Activated T-helper 17 cell treated with anti-CD3 and anti-CD28 coated beads, Interleukin-2, amount 50 U/mL, for 72 hours (primary cell): Measurements from ENCODE around the gene PASK. TPM values are rescaled to one million over a fixed set of nuclear protein-coding genes. Genes with fewer than 3 reads are reported as not detected.
A peak's percentile ranks its signal among the peaks of the same experiment; 100 is the strongest.

Experiments used
- ATAC-seq: fragments of 150-1000 bp; cut with Tn5 transposase; replicated peaks from 2 replicates; pipeline ENCODE4 v1.10.0; 2021; ENCODE audit warnings: mild to moderate bottlenecking, moderate library complexity
- H3K27ac Mint-ChIP-seq: one replicate; pipeline ENCODE4 v1.8.0; 2022; ENCODE audit warnings: mixed read lengths
- H3K27me3 Mint-ChIP-seq: one replicate; pipeline ENCODE4 v1.8.0; 2022; ENCODE audit warnings: mixed read lengths
- H3K36me3 Mint-ChIP-seq: one replicate; pipeline ENCODE4 v1.8.0; 2022; ENCODE audit warnings: low read depth, mild to moderate bottlenecking, mixed read lengths
- H3K4me1 Mint-ChIP-seq: one replicate; pipeline ENCODE4 v1.8.0; 2022; ENCODE audit warnings: mixed read lengths
- H3K4me3 Mint-ChIP-seq: one replicate; pipeline ENCODE4 v1.8.0; 2022; ENCODE audit warnings: mild to moderate bottlenecking, mixed read lengths
- H3K9me3 Mint-ChIP-seq: one replicate; pipeline ENCODE4 v1.8.0; 2022; ENCODE audit warnings: mixed read lengths
- total RNA-seq, 2 donors: library from RNA; stranded (reverse); gene quantifications; one replicate each; pipeline ENCODE4 v1.2.3, GENCODE V29; 2022

PASK gene
- total RNA-seq, 2 donors from 2014 or later, result 71.0 to 73.6 TPM

DNA sequence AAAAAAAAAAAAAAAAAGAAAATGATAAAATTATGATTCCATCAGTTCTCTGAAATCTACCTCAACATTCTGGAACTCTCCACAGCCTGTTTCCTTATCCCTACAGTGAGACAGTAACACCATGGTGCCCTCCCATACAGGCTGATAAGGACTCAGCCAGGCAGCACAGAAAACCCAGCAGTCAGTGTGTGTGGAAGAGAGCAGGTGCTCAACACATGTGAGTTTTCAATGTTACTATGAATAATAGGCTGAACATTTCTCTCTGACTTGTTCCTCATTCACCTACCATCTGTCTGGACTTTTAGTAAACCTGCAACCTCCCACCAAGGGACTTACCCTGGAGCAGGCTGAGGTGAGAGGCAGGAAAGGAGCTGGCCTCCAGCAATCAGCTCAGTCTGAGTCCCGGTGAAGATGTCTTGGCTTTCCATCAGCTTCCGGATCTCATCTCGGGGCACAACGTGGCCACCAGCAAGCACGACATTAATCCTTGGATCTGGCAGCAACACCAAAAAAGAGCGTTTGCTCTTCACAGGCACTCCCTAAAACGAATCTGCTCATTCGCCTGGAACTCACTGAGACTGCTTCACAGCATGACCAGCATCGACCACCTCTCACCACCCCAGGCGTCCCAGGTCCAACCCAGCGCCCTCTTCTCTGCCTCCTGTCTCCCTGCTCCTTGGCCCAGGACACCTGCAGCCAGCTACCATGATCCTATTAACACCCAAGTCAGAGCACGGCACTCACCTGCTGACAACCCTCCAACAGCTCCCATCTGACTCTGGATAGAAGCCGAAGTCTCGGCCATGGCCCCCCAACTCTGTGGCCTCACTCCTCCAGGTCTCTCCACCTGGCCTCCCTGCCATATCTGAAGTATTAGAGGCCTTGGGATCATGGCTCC is 16.5 kb downstream of the PASK start:
- Mint-ChIP-seq H3K4me3 (no peak overlapping the region), H3K27me3 (no peaks in the 10 kb centered on the region), H3K27ac (peak overlapping the region; percentile 42), H3K36me3 (peaks cover 45% of the 10 kb centered on the region), H3K9me3 (no peaks in the 10 kb centered on the region), H3K4me1 (peaks cover 19% of the 10 kb centered on the region)
- no peak for ATAC-seq

DNA sequence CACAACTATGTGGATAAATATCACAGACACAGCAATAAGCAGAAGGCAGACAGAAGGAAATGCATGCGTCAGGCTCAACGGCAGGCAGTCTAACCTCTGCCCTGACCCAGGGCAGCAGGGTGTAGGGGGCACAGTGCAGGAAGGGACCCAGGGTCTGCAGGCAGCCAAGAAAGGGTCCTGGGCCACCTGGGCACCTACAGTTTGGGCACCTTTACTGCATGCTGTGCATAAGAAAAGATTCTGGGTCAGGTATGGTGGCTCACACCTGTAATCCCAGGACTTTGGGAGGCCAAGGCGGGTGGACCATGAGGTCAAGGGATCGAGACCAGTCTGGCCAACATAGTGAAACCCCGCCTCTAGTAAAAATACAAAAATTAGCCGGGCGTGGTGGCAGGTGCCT is 17.7 kb downstream of the PASK start:
- Mint-ChIP-seq H3K36me3 (peaks cover 51% of the 10 kb centered on the region), H3K27me3 (no peaks in the 10 kb centered on the region), H3K27ac (no peak overlapping the region), H3K9me3 (no peaks in the 10 kb centered on the region), H3K4me3 (no peak overlapping the region), H3K4me1 (peaks cover 24% of the 10 kb centered on the region)
- ATAC-seq, result no peak

DNA sequence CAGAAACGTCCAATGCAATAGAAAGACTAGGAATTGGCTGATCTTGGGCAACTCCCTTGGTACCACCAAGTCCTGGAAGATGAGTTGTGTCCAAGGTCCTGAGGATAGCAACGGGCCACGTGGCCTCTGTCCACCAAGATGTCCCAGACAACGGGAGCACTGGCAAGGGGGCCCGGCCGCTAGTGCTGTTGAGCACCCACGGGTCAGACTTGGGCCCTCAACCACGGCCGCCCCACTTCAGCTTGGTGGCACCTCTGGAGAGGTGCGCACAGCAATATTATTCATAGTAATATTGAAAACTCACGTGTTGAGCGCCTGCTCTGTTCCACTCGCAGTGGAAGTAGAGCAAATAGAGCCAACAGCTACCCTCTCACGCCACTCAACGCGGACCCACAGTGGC is 19.0 kb downstream of the PASK start:
- peaks cover 46% of the 10 kb centered on the region for H3K36me3 Mint-ChIP-seq

DNA sequence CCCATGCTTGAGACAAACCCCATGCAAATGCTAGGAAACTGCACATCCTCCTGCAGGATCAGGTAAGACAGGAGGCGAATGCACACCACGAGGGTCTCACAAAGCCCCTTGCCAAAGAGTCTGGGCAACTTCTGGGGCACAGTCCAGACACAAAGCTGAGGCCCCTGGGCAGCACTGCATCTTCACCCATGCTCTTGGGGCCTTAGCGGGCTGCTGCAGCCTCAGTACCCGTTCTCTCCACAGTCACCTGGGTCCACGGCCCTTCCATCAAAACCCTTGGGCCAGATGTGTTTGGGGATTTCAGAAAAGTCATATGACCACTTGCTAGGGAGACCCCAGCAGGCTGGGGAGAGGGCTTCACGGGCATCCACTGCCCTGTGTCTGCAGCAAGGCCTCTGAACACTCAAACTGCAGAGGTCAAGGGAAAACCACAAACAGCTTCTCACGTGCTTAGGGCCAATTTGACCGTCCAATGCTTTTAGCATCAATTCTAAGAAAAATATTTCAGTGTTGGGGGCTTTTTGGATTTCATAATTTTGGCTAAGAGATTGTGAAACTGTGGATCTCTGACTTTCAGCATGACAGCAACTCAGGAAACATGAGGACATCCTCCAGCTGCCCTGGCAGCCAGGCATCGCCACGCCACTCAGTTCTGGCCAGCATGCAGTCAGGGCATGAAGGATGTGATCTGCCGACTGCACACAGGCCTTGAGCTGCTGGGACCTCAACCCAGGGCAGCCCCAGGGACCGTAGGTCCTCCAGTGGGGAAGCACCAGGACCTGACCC is 20.0 kb downstream of the PASK start:
- peaks cover 46% of the 10 kb centered on the region for H3K36me3 Mint-ChIP-seq
- peaks cover 24% of the 10 kb centered on the region for H3K4me1 Mint-ChIP-seq
- H3K27me3 Mint-ChIP-seq, result no peaks in the 10 kb centered on the region
- no peaks in the 10 kb centered on the region for H3K9me3 Mint-ChIP-seq
- ATAC-seq, result no peak
- peak overlapping the region; percentile 85 for H3K4me3 Mint-ChIP-seq
- H3K27ac Mint-ChIP-seq, result peak overlapping the region; percentile 99

More for the DNA sequence above, 19.0 kb downstream of the PASK start:
- no peak overlapping the region for H3K27ac Mint-ChIP-seq
- peaks cover 24% of the 10 kb centered on the region for H3K4me1 Mint-ChIP-seq
- no peak overlapping the region for H3K4me3 Mint-ChIP-seq
- no peaks in the 10 kb centered on the region for H3K9me3 Mint-ChIP-seq
- ATAC-seq, result no peak
- H3K27me3 Mint-ChIP-seq, result no peaks in the 10 kb centered on the region

DNA sequence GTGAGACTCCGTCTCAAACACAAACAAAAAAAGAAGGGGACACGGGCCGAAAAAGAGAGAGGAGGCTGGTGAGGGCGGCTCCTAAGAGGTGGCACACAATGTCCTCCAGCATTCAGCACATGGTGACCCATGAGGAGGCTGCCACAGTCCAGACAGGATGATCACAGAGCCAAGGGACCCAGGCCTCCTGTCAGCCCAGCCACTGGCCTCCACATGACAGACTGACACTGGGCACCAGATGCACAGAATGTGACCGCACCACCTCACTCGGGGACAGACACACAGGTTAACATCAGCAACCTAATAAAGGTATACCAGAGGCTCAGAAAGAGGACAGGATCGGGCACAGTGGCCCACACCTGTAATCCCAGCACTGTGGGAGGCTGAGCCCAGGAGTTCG is 21.0 kb downstream of the PASK start:
- ATAC-seq, result no peak
- H3K36me3 Mint-ChIP-seq, result peaks cover 51% of the 10 kb centered on the region
- H3K27me3 Mint-ChIP-seq, result no peaks in the 10 kb centered on the region
- no peaks in the 10 kb centered on the region for H3K9me3 Mint-ChIP-seq
- peak overlapping the region; percentile 85 for H3K4me3 Mint-ChIP-seq
- peak overlapping the region; percentile 99 for H3K27ac Mint-ChIP-seq
- H3K4me1 Mint-ChIP-seq, result peaks cover 24% of the 10 kb centered on the region

DNA sequence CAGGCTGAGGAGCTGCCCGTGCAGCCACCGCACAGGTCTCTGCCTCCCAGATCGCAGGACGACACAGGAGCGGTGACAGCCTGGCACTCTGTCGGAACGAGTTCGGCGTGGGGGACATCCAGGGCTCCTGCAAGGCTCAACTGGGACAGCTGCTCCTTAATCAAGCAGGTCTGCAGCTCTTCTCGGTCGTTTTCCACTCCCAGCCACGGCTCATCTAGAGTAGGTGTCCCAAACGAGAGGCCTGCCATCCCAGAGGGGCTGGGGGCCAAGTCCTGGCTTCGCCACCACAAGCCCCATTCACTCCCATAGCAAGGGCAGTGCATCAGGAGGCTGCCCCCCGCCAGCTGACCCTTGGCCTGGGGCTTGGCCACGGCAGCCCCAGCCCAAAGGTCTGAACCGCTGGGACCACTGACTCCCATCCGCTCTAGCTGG is 22.5 kb downstream of the PASK start:
- Mint-ChIP-seq H3K27ac (peak overlapping the region; percentile 99), H3K36me3 (peaks cover 52% of the 10 kb centered on the region), H3K27me3 (no peaks in the 10 kb centered on the region), H3K4me1 (peaks cover 24% of the 10 kb centered on the region), H3K9me3 (no peaks in the 10 kb centered on the region), H3K4me3 (peak overlapping the region; percentile 85)
- no peak for ATAC-seq

DNA sequence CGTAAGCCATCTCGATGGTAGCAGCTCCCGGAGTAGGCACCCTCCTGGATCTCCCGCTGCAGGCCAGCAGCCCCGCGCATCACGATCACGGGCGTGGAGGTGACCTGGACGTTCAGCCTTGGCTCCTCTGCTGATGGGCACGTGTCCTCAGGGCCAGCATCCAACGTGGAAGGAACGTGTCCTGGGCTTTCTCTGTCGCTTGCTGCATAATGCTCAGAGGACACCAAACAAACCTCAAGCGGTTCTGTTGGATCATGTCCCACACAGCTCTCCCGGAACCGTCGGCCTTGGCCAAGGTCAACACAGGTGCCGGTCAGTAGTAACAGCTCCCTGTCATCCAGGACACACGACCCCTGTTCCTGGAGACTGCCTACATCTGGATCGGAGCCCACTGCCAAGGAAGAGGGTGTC is 23.1 kb downstream of the PASK start:
- Mint-ChIP-seq H3K4me3 (peak overlapping the region; percentile 85), H3K9me3 (no peaks in the 10 kb centered on the region), H3K4me1 (peaks cover 24% of the 10 kb centered on the region), H3K36me3 (peaks cover 58% of the 10 kb centered on the region), H3K27ac (peak overlapping the region; percentile 99), H3K27me3 (no peaks in the 10 kb centered on the region)
- no peak for ATAC-seq

DNA sequence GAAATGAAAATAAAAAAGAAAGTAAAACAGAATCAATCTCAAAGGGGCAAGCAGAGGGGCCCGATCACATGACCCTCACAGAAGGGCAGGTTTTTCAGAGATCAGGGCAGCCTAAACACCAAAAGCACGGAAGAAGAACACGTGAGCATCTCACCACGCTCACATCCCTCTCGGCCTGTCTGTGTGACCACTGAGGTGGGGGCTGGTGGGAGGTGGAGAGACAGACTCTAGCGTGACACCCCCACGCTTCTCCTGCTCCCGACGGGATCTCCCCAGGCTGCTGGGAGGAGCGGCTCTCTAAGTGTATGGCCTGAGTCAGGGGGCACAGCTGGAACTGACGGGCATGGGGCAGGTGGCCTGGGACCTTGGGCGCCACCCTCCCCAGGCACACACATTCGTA is 23.6 kb downstream of the PASK start:
- Mint-ChIP-seq H3K27me3 (no peaks in the 10 kb centered on the region), H3K4me3 (peak overlapping the region; percentile 85), H3K27ac (no peak overlapping the region), H3K9me3 (no peaks in the 10 kb centered on the region), H3K4me1 (peaks cover 22% of the 10 kb centered on the region), H3K36me3 (peaks cover 60% of the 10 kb centered on the region)
- no peak for ATAC-seq

DNA sequence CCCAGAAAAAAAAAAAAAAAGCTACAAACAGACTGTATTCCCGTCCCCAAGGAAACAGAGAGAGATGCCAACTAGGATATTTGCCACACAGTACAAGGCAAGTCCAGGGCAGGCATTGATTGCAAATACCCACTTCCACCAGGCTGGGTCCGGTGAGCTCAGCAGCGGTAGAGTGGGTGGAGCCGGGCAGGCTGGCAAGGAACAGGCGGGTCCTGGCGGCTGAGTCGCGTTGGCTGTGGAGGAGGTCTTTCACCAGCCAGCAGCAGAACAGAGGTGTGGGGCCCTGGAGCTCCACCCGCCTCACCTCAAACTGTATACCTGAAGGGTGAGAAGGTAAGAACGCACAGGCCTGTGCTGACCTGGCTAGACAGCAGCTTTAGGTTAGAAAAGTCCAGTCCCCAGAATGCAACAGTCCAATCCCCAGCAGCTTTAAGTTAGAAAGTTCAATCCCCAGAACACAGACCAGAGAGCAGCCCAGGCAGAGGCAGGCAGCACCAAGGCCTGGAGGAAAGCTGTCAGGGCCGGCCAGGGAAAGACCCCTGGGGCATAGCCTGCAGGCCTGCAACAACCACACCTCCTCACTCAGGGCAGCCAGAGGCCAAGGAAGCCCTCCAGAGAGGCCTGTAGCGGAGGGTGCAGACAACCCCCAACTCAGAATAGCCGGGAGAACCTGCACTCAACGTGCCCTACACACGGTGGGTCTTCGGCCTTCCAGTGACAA is 25.3 kb downstream of the PASK start:
- ATAC-seq, result peak; percentile 64
- no peaks in the 10 kb centered on the region for H3K27me3 Mint-ChIP-seq
- H3K36me3 Mint-ChIP-seq, result peaks cover 65% of the 10 kb centered on the region
- peak overlapping the region; percentile 76 for H3K4me3 Mint-ChIP-seq
- peaks cover 18% of the 10 kb centered on the region for H3K4me1 Mint-ChIP-seq
- no peaks in the 10 kb centered on the region for H3K9me3 Mint-ChIP-seq
- H3K27ac Mint-ChIP-seq, result peak overlapping the region; percentile 79

DNA sequence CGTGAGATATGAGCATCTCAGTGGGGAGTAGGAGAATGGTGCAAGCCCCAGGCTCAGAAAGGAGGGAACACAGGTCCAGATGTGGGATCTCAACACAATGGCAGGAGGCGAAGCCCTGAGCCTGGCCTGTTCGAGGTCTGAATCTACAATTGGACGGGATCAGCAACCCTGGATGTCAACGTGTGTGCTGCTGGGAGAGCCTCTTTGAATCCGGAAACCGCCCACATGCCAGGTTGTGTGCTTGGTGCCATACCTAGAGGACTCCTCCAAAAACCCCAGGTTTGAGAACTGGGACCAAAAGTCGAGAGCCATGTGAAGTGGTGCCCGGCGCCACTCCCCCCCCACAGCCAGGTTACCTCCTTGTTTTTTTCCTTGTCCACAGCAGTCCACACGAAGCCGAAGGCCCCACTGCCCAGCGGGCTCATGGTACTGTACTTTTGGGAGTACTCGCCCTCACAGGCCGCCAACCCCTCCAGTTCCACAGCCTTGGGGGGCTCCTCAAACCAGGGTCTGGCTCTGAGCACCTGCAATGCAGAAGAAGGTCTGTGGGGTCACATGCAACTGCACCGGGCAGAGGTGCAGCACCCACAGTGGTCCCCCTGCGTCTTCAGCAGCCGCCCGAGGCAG is 26.8 kb downstream of the PASK start:
- no peaks in the 10 kb centered on the region for H3K27me3 Mint-ChIP-seq
- H3K9me3 Mint-ChIP-seq, result no peaks in the 10 kb centered on the region
- peaks cover 62% of the 10 kb centered on the region for H3K36me3 Mint-ChIP-seq
- ATAC-seq, result no peak
- H3K4me1 Mint-ChIP-seq, result peaks cover 3% of the 10 kb centered on the region
- no peak overlapping the region for H3K4me3 Mint-ChIP-seq
- H3K27ac Mint-ChIP-seq, result no peak overlapping the region

DNA sequence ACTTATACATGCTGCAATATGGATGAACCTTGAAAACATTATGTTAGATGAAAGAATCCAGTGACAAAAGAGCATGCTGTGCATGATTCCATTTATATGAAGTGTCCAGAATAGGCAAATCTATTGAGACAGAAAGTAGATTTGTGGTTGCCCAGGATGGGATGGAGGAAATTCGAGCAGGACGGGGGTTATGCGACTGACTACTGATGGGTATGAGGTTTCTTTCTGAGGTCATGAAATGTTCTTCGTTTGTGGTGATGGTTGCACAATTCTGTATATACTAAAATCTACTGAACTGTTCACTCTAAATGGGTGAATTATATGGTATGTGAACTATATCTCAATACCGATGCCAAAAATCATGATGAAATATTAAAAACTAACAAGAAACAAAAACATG is 28.3 kb downstream of the PASK start:
- no peaks in the 10 kb centered on the region for H3K4me1 Mint-ChIP-seq
- peak; percentile 25 for ATAC-seq
- H3K9me3 Mint-ChIP-seq, result no peaks in the 10 kb centered on the region
- no peaks in the 10 kb centered on the region for H3K27me3 Mint-ChIP-seq
- peaks cover 66% of the 10 kb centered on the region for H3K36me3 Mint-ChIP-seq
- H3K27ac Mint-ChIP-seq, result no peak overlapping the region
- H3K4me3 Mint-ChIP-seq, result peak overlapping the region; percentile 0

DNA sequence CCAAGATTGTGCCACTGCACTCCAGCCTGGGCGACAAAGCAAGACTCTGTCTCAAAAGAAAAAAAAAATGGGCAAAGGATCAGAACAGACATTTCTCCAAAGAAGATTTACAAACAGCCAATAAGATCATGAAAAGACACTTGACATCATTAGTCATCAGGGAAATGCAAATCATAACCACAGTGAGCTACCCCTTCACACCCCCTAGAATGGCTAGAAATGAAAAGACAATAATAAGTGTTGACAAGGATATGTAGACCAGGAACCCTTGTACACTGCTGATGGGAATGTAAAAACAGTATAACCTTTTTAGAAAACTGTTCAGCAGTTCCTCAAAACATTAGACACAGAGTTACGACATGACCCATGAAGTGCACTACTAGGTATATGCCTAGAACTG is 28.8 kb downstream of the PASK start:
- Mint-ChIP-seq H3K27ac (peak overlapping the region; percentile 51), H3K27me3 (no peaks in the 10 kb centered on the region), H3K36me3 (peaks cover 69% of the 10 kb centered on the region), H3K9me3 (no peaks in the 10 kb centered on the region), H3K4me3 (no peak overlapping the region), H3K4me1 (no peaks in the 10 kb centered on the region)
- ATAC-seq, result peak; percentile 72

DNA sequence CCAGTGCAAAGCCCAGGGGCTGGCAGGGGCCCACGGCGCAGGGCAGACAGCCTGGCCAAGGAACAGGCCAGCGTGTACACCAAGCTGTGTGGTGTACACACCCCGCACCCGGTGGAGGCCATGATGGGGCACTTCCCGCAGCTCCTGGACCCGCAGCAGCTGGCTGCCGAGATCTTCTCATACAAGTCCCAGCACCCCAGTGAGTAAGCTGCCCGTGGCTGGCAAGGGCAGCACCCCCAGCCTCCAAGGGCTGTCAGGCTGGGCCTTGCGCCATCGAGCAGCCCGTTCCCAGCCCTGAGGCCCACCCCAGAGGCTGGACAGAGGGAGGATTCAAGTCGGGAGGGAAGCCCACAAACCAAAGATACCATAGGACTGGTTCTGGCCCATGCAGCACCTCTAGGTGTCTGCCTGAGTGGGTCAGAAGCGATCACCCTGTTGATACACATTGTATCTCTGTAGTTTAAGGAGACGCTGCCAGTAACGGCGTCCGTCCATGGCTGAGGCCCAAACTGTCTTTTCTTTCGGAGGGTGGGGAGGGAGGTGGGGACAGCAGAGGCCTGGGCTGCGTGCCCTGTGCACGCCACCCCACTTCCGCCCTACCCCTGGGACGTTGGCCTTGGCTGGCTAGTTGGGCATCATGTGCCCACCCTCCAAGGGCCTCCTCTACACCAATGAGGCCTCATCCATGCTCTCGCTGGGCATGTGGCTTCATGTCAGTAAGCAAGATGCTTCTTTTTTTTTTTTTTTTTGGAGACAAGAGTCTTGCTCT is 30.4 kb downstream of the PASK start:
- H3K27me3 Mint-ChIP-seq, result no peaks in the 10 kb centered on the region
- H3K27ac Mint-ChIP-seq, result no peak overlapping the region
- H3K4me3 Mint-ChIP-seq, result no peak overlapping the region
- peaks cover 5% of the 10 kb centered on the region for H3K4me1 Mint-ChIP-seq
- H3K36me3 Mint-ChIP-seq, result peaks cover 81% of the 10 kb centered on the region
- no peak for ATAC-seq
- H3K9me3 Mint-ChIP-seq, result no peaks in the 10 kb centered on the region
